HEK293 (cell line): Measurements from ENCODE around the gene IGFL3.
"Not testable (repeated sequence)": the region's sequence is repeated elsewhere in the genome, so short reads cannot be mapped to it uniquely, and the experiment has no call there.

ENCODE experiments used
- CTCF ChIA-PET: fragments of 350-600 bp; formaldehyde crosslinking; extraction: SDS; loops from one replicate; lab custom pipeline; 2021; ENCODE audit warnings: antibody characterized with exemption; lab: Yijun Ruan, JAX
- POLR2A ChIA-PET: fragments of 300-600 bp; formaldehyde crosslinking; extraction: SDS; loops from one replicate; lab custom pipeline; 2020; ENCODE audit warnings: antibody characterized with exemption, inconsistent platforms; lab: Yijun Ruan, JAX
- H3K27ac ChIP-seq: fragments of 200-500 bp; sonication (Bioruptor generic); 2 replicates; pipeline ENCODE4 v1.5.1; 2014; ENCODE audit warnings: low read depth, low read length, control low read depth, inconsistent platforms; ENCODE audit errors: extremely low read depth
- H3K36me3 ChIP-seq, 2 experiments: fragments of 200-500 bp in 1 of 2; sonication (Bioruptor generic) in 1 of 2; 1 replicate in 1 of 2; 2 replicates in 1 of 2; pipeline ENCODE4 v1.5.1; 2014 to 2017; ENCODE audit warnings: inconsistent platforms in 2 of 2, low read length in 2 of 2; ENCODE audit not compliant: control insufficient read depth in 2 of 2, insufficient read depth in 1 of 2
- H3K4me1 ChIP-seq: fragments of 200-500 bp; sonication (Bioruptor generic); 2 replicates; pipeline ENCODE4 v1.5.1; 2014; ENCODE audit warnings: mild to moderate bottlenecking, low read length, inconsistent platforms; ENCODE audit not compliant: control insufficient read depth, insufficient read depth
- H3K4me3 ChIP-seq: 2 replicates; pipeline ENCODE4 v1.5.1; 2011; ENCODE audit warnings: low read depth, mild to moderate bottlenecking, control low read depth, low read length, moderate library complexity
- H3K9me3 ChIP-seq: fragments of 200-500 bp; sonication (Bioruptor generic); 2 replicates; pipeline ENCODE4 v1.5.1; 2014; ENCODE audit warnings: low read depth, low read length, inconsistent platforms; ENCODE audit not compliant: control insufficient read depth, insufficient read depth
- EGR2 ChIP-seq: fragments of 450-650 bp; formaldehyde crosslinking; IDR thresholded peaks from 2 replicates; pipeline ENCODE4 v1.5.1; 2016; ENCODE audit warnings: low read depth, missing biosample characterization, missing genetic modification characterization
- FEZF1 ChIP-seq: fragments of 450-650 bp; formaldehyde crosslinking; IDR thresholded peaks from 2 replicates; pipeline ENCODE4 v1.5.1; 2016; ENCODE audit warnings: missing biosample characterization, missing genetic modification characterization
- GLIS1 ChIP-seq: fragments of 450-650 bp; formaldehyde crosslinking; IDR thresholded peaks from 2 replicates; pipeline ENCODE4 v1.5.1; 2016; ENCODE audit warnings: missing biosample characterization, missing genetic modification characterization
- SCRT1 ChIP-seq: fragments of 450-650 bp; formaldehyde crosslinking; IDR thresholded peaks from 2 replicates; pipeline ENCODE4 v1.5.1; 2016; ENCODE audit warnings: missing biosample characterization, missing genetic modification characterization, borderline replicate concordance
- SETDB1 ChIP-seq: IDR thresholded peaks from one replicate; pipeline ENCODE4 v1.6.1; 2017; ENCODE audit warnings: mild to moderate bottlenecking, low read length, moderate library complexity, mixed read lengths; ENCODE audit not compliant: insufficient read length
- ZBTB10 ChIP-seq: fragments of 450-650 bp; formaldehyde crosslinking; IDR thresholded peaks from 2 replicates; pipeline ENCODE4 v1.5.1; 2016; ENCODE audit warnings: missing biosample characterization, missing genetic modification characterization
- ZFP37 ChIP-seq: fragments of 450-650 bp; formaldehyde crosslinking; IDR thresholded peaks from 2 replicates; pipeline ENCODE4 v1.5.1; 2016; ENCODE audit warnings: missing biosample characterization, missing genetic modification characterization
- ZNF148 ChIP-seq: fragments of 450-650 bp; formaldehyde crosslinking; IDR thresholded peaks from 2 replicates; pipeline ENCODE4 v1.5.0; 2017; ENCODE audit warnings: missing biosample characterization, missing genetic modification characterization, borderline replicate concordance
- ZNF416 ChIP-seq: fragments of 450-650 bp; formaldehyde crosslinking; IDR thresholded peaks from 2 replicates; pipeline ENCODE4 v1.5.1; 2016; ENCODE audit warnings: missing biosample characterization, missing genetic modification characterization
- ZNF544 ChIP-seq: fragments of 450-650 bp; formaldehyde crosslinking; IDR thresholded peaks from 2 replicates; pipeline ENCODE4 v1.5.0; 2017; ENCODE audit warnings: missing biosample characterization, missing genetic modification characterization
- ZNF623 ChIP-seq: fragments of 450-650 bp; formaldehyde crosslinking; IDR thresholded peaks from 2 replicates; pipeline ENCODE4 v1.5.1; 2016; ENCODE audit warnings: missing biosample characterization, missing genetic modification characterization
- ZNF654 ChIP-seq: fragments of 450-650 bp; formaldehyde crosslinking; IDR thresholded peaks from 2 replicates; pipeline ENCODE4 v1.5.1; 2016; ENCODE audit warnings: low read depth, missing biosample characterization, missing genetic modification characterization
- ZNF768 ChIP-seq: fragments of 450-650 bp; formaldehyde crosslinking; IDR thresholded peaks from 2 replicates; pipeline ENCODE4 v1.5.1; 2018; ENCODE audit warnings: missing biosample characterization, mild to moderate bottlenecking, missing genetic modification characterization
- ZNF830 ChIP-seq: fragments of 450-650 bp; IDR thresholded peaks from 2 replicates; pipeline ENCODE4 v1.5.0; 2018; ENCODE audit warnings: missing biosample characterization, missing genetic modification characterization, low read depth, mild to moderate bottlenecking, moderate library complexity
- TF ChIP-seq, protein P1 (sequence below): fragments of 450-650 bp; formaldehyde crosslinking; IDR thresholded peaks from 2 replicates; pipeline ENCODE4 v1.5.1; 2016; ENCODE audit warnings: missing biosample characterization, missing genetic modification characterization

Gene IGFL3

GRCh38 chr19:46081928-46082727 lies 42.4 kb downstream of the IGFL3 start (continued):
- TF ChIP-seq SCRT1 (tag by site-specific recombination) (no peak), ZNF830 (no peak), ZNF544 (tag by site-specific recombination) (no peak), ZNF768 (tag by site-specific recombination) (no peak)
- TF ChIP-seq, all 188 proteins: peak for 5

- H3K27ac ChIP-seq, result no peak overlapping the region
- CTCF ChIA-PET, result interaction anchor here (0.6 to 8.5 kb wide), 13 partner anchors 11 to 432 kb away, joined by 3 to 625 read pairs (median 19); partner anchors contain the start of genes IGFL4 and PGLYRP1
- POLR2A ChIA-PET, result no interaction called here
- TF ChIP-seq ZBTB10, result no peak
- no peak for TF ChIP-seq ZFP37 (tag by site-specific recombination)
- TF ChIP-seq SCRT1 (tag by site-specific recombination), result no peak
- no peak overlapping the region for H3K4me3 ChIP-seq
- H3K4me1 ChIP-seq, result peaks cover 5% of the 10 kb centered on the region
- no peaks in the 10 kb centered on the region for H3K9me3 ChIP-seq
- H3K36me3 ChIP-seq, result no peaks in the 10 kb centered on the region
These were observed 43.9 kb downstream of the IGFL3 start for GRCh38 chr19:46080561-46080960.

- CTCF ChIA-PET, result interaction anchor here (0.6 to 8.5 kb wide), 23 partner anchors 8 to 520 kb away, joined by 3 to 625 read pairs (median 3); partner anchors contain the start of genes IGFL4, MYPOP and PGLYRP1
- Histone ChIP-seq H3K4me3 (no peak overlapping the region), H3K4me1 (peaks cover 5% of the 10 kb centered on the region), H3K9me3 (no peaks in the 10 kb centered on the region), H3K27ac (no peak overlapping the region), H3K36me3 (no peaks in the 10 kb centered on the region)
- TF ChIP-seq ZNF416 (tag by site-specific recombination) (no peak), ZNF544 (tag by site-specific recombination) (no peak), FEZF1 (tag by site-specific recombination) (no peak), ZNF148 (tag by site-specific recombination) (no peak)
- POLR2A ChIA-PET, result no interaction called here
These were observed 44.9 kb downstream of the IGFL3 start for GRCh38 chr19:46079576-46079975.

- H3K36me3 ChIP-seq, H3K9me3 ChIP-seq, H3K27ac ChIP-seq, H3K4me3 ChIP-seq, H3K4me1 ChIP-seq: not testable (repeated sequence)
- CTCF ChIA-PET, result interaction anchor here (0.5 to 8.5 kb wide), 84 partner anchors 9 to 957 kb away, joined by 3 to 625 read pairs (median 4); partner anchors contain the start of genes IGFL1, IGFL4, MYPOP and PGLYRP1
- peak; percentile 77 for TF ChIP-seq ZNF654 (tag by site-specific recombination)
- TF ChIP-seq, protein P1, sequence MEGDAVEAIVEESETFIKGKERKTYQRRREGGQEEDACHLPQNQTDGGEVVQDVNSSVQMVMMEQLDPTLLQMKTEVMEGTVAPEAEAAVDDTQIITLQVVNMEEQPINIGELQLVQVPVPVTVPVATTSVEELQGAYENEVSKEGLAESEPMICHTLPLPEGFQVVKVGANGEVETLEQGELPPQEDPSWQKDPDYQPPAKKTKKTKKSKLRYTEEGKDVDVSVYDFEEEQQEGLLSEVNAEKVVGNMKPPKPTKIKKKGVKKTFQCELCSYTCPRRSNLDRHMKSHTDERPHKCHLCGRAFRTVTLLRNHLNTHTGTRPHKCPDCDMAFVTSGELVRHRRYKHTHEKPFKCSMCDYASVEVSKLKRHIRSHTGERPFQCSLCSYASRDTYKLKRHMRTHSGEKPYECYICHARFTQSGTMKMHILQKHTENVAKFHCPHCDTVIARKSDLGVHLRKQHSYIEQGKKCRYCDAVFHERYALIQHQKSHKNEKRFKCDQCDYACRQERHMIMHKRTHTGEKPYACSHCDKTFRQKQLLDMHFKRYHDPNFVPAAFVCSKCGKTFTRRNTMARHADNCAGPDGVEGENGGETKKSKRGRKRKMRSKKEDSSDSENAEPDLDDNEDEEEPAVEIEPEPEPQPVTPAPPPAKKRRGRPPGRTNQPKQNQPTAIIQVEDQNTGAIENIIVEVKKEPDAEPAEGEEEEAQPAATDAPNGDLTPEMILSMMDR, result peak; percentile 22; the same call in 1 of the 2 replicates
- TF ChIP-seq ZNF623 (tag by site-specific recombination), result 0 out of 2 replicates have a peak, but pooled peaks have one; percentile 17
- TF ChIP-seq GLIS1 (tag by site-specific recombination), result 0 out of 2 replicates have a peak, but pooled peaks have one; percentile 6
- peak; percentile 91 for TF ChIP-seq SETDB1
- TF ChIP-seq EGR2 (tag by site-specific recombination), result 0 out of 2 replicates have a peak, but pooled peaks have one; percentile 6
- POLR2A ChIA-PET, result interaction anchor here (0.9 to 1.0 kb wide), 2 partner anchors 50 to 184 kb away, joined by 5 read pairs; no protein-coding TSS in a partner anchor
These were observed 45.7 kb downstream of the IGFL3 start for GRCh38 chr19:46078573-46079332.
